HUES48 (cell line): ENCODE data around the gene FUT8.

Source experiments
- H3K27ac ChIP-seq: one replicate; pipeline ENCODE4 v1.7.0; 2013; ENCODE audit warnings: low read depth, low read length, inconsistent platforms
- H3K27me3 ChIP-seq: 2 replicates; pipeline ENCODE4 v1.6.1; 2013; ENCODE audit warnings: mild to moderate bottlenecking, low read length; ENCODE audit not compliant: control insufficient read depth, insufficient read depth
- H3K36me3 ChIP-seq: 2 replicates; pipeline ENCODE4 v1.6.1; 2013; ENCODE audit warnings: low read length; ENCODE audit not compliant: control insufficient read depth, insufficient read depth
- H3K4me1 ChIP-seq: 2 replicates; pipeline ENCODE4 v1.6.1; 2013; ENCODE audit warnings: mild to moderate bottlenecking, low read length; ENCODE audit not compliant: control insufficient read depth, insufficient read depth
- H3K4me3 ChIP-seq: 2 replicates; pipeline ENCODE4 v1.5.1; 2013; ENCODE audit warnings: mild to moderate bottlenecking, low read depth, low read length
- H3K9ac ChIP-seq: 2 replicates; pipeline ENCODE4 v1.6.1; 2013; ENCODE audit warnings: mild to moderate bottlenecking, low read depth, low read length, moderate library complexity
- H3K9me3 ChIP-seq: 2 replicates; pipeline ENCODE4 v1.6.1; 2013; ENCODE audit warnings: low read length; ENCODE audit not compliant: control insufficient read depth, insufficient read depth

FUT8 gene

GRCh38 chr14:65392296-65392695, 20.2 kb upstream of the FUT8 start:
- no peaks in the 10 kb centered on the region for H3K4me1 ChIP-seq
- H3K9ac ChIP-seq: no peak overlapping the region
- H3K9me3 ChIP-seq: peaks cover 15% of the 10 kb centered on the region
- no peaks in the 10 kb centered on the region for H3K36me3 ChIP-seq
- no peak overlapping the region for H3K27ac ChIP-seq
- H3K4me3 ChIP-seq: no peak overlapping the region
- H3K27me3 ChIP-seq: no peaks in the 10 kb centered on the region

- H3K9ac ChIP-seq: no peak overlapping the region
- H3K4me1 ChIP-seq: no peaks in the 10 kb centered on the region
- no peak overlapping the region for H3K4me3 ChIP-seq
- peaks cover 15% of the 10 kb centered on the region for H3K9me3 ChIP-seq
- H3K27me3 ChIP-seq: no peaks in the 10 kb centered on the region
- no peak overlapping the region for H3K27ac ChIP-seq
- no peaks in the 10 kb centered on the region for H3K36me3 ChIP-seq
These were observed 16.2 kb upstream of the FUT8 start for GRCh38 chr14:65396082-65396910.

GRCh38 chr14:65403231-65403630, 9.3 kb upstream of the FUT8 start:
- Histone ChIP-seq H3K9ac (no peak overlapping the region), H3K4me1 (no peaks in the 10 kb centered on the region), H3K9me3 (no peaks in the 10 kb centered on the region), H3K27me3 (no peaks in the 10 kb centered on the region), H3K36me3 (no peaks in the 10 kb centered on the region), H3K27ac (no peak overlapping the region), H3K4me3 (no peak overlapping the region)

GRCh38 chr14:65408113-65408512, 4.4 kb upstream of the FUT8 start:
- Histone ChIP-seq H3K4me3 (no peak overlapping the region), H3K9ac (no peak overlapping the region), H3K9me3 (no peaks in the 10 kb centered on the region), H3K27ac (no peak overlapping the region), H3K27me3 (no peaks in the 10 kb centered on the region), H3K36me3 (no peaks in the 10 kb centered on the region), H3K4me1 (0 out of 2 replicates have a peak, but pooled peaks cover 5% of the 10 kb centered on the region)

- peaks cover 15% of the 10 kb centered on the region; the same call in 1 of the 2 replicates for H3K4me1 ChIP-seq
- no peak overlapping the region for H3K4me3 ChIP-seq
- H3K36me3 ChIP-seq: no peaks in the 10 kb centered on the region
- H3K27ac ChIP-seq: no peak overlapping the region
- H3K9ac ChIP-seq: no peak overlapping the region
- H3K27me3 ChIP-seq: peaks cover 6% of the 10 kb centered on the region; the same call in 1 of the 2 replicates
- no peaks in the 10 kb centered on the region for H3K9me3 ChIP-seq
These were observed 1.9 kb upstream of the FUT8 start for GRCh38 chr14:65410640-65411039.

GRCh38 chr14:65411656-65412031, 886 bp upstream of the FUT8 start:
- peak overlapping the region; percentile 81 for H3K9ac ChIP-seq
- H3K27ac ChIP-seq: peak overlapping the region; percentile 91
- peak overlapping the region; percentile 91 for H3K4me3 ChIP-seq
- peaks cover 6% of the 10 kb centered on the region; the same call in 1 of the 2 replicates for H3K27me3 ChIP-seq
- peaks cover 15% of the 10 kb centered on the region; the same call in 1 of the 2 replicates for H3K4me1 ChIP-seq
- no peaks in the 10 kb centered on the region for H3K9me3 ChIP-seq
- H3K36me3 ChIP-seq: no peaks in the 10 kb centered on the region

DNA sequence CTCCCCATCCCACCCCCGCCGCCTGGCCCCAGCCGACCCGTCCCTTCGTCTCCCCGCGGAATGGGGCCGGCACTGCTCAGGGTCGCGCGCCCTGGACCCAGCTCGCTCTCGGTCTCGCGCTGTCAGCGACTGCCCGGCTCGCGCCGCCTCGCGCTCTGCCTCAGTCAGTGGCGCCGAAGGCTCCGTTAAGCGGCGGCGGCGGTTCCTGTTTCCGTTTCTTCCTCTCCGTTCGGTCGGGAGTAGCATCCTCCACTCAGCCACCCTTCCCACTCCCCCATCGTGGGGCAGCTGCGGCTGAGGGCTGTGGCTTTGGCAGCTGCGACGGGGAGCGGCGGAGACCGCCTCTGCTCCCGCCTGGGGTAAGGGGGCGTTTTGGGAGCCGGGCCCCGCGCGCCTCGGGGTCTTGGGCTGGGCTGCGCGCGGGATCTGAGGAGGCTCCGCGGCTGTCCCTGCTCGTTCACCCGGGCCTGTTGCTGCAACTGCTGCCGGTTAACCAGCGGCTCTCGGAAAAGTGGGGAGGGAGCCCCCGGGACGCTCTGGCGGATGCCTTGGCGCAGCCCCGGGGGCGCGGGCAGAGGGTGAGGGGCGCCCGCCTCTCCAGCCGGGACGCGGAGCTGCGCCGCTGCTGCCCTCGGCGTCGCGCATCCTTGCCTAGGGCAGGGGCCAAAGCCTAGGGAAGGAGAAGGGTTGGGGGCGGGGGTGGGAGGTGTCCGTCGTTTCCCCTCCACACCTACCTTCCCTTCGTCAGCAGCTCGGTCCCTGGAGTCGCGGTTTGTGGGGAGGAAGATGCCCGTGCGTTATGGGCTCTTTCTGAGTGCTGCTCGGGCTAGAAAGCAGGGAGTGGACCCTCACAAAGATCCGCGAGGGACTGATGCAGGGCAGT, 567 bp downstream of the FUT8 start:
- Histone ChIP-seq H3K9ac (peak overlapping the region; percentile 56; the same call in 1 of the 2 replicates), H3K4me1 (peaks cover 15% of the 10 kb centered on the region; the same call in 1 of the 2 replicates), H3K4me3 (peak overlapping the region; percentile 91), H3K36me3 (no peaks in the 10 kb centered on the region), H3K9me3 (no peaks in the 10 kb centered on the region), H3K27ac (peak overlapping the region; percentile 91), H3K27me3 (peaks cover 6% of the 10 kb centered on the region; the same call in 1 of the 2 replicates)

DNA sequence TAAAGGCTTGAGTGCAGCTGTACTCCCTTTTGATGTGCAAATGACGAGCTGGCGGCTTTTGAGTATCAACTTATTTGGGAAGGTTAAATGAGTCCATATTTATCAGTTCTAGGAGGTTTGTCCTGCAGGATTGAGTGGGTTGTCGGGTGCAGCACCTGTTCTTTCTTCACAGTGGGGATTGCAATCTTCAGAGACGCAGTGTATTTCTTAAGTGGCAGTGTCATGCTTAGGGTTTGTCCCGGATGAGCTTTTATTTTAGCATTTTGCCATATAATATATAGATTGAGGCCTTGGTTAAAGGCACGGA, 1.2 kb downstream of the FUT8 start:
- H3K4me3 ChIP-seq: peak overlapping the region; percentile 91

GRCh38 chr14:65414961-65415589, 2.5 kb downstream of the FUT8 start:
- H3K9ac ChIP-seq: no peak overlapping the region
- H3K9me3 ChIP-seq: no peaks in the 10 kb centered on the region
- no peaks in the 10 kb centered on the region for H3K36me3 ChIP-seq
- no peak overlapping the region for H3K4me3 ChIP-seq
- peaks cover 6% of the 10 kb centered on the region; the same call in 1 of the 2 replicates for H3K27me3 ChIP-seq
- peaks cover 15% of the 10 kb centered on the region; the same call in 1 of the 2 replicates for H3K4me1 ChIP-seq
- no peak overlapping the region for H3K27ac ChIP-seq

More for the DNA sequence above, 1.2 kb downstream of the FUT8 start:
- Histone ChIP-seq H3K27ac (peak overlapping the region; percentile 91), H3K9me3 (no peaks in the 10 kb centered on the region), H3K27me3 (peaks cover 6% of the 10 kb centered on the region; the same call in 1 of the 2 replicates), H3K4me1 (peaks cover 15% of the 10 kb centered on the region; the same call in 1 of the 2 replicates), H3K9ac (no peak overlapping the region), H3K36me3 (no peaks in the 10 kb centered on the region)

DNA sequence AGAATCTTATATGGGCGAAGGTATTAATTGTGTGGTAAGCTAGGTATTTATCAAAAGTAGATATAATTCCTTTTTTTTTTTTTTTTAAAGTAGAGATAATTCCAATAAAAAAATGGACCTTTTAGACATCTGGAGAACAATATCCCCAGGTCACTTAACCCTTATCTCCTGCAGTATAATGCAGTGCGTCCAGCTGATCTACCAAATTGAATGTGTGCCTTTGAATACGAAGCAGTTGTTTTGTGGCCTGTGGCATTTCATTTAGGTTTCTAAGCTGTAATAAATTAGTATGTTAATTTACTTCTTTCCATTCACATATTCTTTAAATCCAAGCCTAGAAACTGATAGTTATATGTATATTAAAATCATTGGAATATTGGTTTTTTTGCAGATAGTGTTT, 3.1 kb downstream of the FUT8 start:
- no peak overlapping the region for H3K27ac ChIP-seq

More for the DNA sequence above, 3.1 kb downstream of the FUT8 start:
- Histone ChIP-seq H3K27me3 (peaks cover 6% of the 10 kb centered on the region; the same call in 1 of the 2 replicates), H3K4me3 (no peak overlapping the region), H3K9me3 (no peaks in the 10 kb centered on the region), H3K36me3 (no peaks in the 10 kb centered on the region), H3K9ac (no peak overlapping the region), H3K4me1 (peaks cover 15% of the 10 kb centered on the region; the same call in 1 of the 2 replicates)
